Measurements from ENCODE around the gene PPP1R3C.

Gene PPP1R3C

DNA sequence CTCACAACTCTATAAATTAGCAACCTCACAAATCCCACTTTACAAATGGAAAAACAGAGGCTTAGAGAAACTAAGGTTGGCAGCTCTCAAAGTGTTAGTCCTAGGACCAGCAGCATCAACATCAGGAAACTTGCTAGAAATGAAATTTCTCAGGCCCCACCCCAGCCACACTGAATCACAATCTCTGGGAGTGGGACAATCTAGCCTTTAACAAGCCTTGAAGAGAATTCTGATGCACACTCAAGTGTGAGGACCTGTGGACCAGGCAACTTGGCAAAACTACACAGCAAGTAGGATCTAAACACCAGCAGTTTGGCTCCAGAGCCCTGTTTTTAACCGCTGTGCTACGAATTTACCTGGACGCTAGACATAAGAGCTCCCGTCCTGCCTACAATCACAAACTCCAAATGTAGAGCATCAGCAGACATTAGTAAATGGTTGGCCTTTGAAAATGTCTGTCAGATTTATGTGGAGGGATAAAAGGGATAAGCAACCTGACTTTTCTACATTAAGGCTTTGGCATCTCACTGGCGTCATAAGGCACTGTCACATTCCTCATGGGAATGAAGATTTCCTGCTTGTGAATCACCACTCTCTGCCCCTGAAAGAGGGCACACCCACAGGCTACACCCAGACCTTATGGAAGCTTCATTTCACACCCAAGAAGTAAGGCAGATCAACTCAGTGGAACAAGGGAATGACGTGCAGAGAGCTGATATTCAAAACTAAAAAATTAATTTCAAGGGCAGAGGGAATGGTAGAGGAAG lies 34.5 kb downstream of the PPP1R3C start:
- no peak for DNase-seq

DNA sequence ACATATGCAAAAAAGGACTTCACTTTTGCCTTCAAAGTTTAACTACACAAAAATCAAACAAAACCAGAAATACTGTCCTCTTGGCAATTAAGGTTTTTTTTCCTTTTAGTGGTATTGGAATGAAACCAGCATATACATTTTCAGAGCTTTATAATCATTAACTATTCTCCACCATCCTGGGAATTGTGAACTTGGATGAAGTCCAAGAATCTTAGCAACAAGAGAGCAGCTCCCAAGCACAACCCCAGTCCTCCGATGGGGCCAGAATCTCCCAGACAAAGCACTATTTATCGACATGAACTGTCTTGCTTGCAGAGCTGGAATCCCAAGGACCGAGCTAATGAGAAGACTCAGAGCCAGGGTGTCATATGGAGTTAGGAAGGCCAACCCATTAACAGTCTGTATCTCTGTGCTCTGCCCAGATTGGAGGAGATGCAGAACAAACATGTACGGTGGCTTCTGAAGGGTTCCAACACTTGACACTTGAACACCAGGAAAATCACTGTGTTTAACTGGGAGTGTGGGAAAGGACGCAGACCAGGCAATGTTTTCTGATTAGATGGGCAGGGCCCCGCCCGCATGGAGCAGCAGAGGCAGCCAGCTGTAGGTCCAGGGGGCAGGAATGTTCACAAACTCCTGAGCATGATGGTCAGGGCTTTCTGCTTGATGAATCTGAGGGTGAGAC lies 35.5 kb downstream of the PPP1R3C start:
- DNase-seq, result no peak

DNA sequence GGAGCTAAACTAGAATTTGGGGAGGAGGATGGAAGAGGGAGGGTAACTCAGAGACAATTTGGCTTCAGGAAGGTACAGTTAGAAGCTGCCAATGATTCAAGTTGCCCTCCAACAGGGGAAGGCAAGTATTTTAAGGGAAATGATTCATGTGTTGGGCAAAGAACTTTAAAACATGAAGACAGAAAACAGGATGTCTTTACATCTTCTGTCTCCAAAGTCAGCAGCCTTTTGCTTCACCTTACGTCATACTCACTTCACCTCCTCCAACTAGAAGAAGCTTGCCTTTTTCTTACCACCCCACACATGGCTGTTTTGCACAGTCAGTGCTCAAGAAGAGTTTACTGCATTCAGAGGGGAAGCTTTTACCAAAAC lies 36.1 kb downstream of the PPP1R3C start:
- no peak for DNase-seq

DNA sequence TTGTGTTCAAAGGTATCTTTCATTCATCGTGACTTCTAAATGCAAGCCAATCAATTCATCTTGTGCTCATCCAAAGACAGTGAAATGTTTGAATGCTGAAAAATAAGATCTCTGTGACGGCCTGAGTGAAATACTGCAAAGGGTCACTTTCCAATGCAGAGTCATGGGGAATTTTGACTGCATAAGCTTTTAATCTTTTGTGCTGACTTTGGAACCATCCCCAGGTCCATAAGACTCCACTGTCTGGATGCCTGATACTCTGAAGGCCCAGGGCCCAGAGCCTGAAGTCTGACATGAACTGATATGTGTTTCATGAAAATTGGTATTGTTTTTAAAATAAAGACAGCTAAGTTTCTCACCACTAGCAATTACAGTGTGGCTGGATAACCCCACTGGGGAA lies 39.0 kb downstream of the PPP1R3C start:
- no peak for DNase-seq

DNA sequence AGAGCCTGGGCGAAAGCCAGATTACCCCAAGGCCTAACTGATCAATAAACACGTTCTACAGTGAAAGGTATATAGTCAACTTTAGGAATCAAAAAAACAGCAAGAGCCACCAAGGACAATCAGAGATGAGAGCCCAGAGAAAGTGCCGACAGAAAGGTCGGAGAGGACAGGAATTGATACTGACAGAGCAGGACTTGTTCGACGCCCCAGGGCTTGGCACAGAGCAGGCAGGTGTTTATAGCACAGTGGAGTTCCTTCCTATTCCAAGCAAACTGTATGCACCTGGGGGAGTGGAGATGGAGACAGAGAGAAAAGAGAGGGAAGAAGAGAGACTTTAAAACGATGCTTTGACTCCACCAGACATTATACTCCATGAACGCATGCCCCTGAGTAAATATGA lies 39.5 kb downstream of the PPP1R3C start:
- DNase-seq, result no peak

DNA sequence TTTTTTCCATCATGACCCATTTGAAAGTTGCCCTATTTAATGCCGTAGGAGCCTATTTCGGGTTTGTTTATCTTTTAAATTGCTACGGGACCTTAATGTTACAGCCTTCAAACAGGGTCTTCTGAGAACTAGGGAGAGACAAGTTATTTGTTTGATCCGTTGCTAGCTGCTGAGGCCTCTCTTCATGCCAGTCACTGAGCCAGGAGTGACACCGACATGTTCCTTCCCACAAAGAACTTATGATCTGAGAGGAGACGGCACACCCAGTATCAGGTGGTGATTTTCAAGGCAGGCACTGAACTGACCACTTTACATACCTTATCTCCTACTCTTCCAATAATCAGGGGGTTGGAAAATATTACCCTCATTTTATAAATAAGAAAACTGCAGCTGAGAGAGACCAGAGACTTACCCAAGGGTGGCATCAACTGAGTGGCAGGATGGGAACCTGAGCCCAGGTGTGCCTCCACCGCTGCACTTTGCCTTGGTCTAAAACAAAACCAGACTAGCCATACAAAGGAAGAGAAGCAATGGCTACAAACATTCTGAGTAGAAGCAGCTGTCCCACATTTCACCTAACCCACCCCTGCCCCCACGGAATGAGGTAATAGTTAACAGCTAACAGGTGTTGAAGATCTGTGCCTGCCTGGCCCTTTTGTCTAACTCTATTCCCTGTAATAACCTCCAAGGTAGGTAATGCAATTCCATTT lies 40.5 kb downstream of the PPP1R3C start:
- DNase-seq, result no peak

DNA sequence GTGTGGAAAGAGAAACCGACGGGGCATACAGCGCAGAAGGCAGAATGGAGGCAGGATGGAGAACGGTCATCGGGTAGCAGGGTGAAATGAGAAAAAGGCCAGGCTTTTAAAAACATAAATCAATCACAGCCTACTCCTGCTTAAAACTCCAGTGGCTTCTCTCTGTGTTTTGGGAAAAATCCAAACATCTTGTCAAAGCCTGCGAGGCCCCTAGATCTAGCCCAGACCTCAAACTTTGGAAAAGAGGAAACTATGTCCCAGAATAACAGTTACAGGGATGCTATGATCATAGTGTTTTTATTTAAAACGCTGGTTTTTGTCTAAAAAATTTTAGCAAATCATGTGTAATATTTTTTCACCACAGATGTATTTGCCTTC lies 41.1 kb downstream of the PPP1R3C start:
- no peak for DNase-seq

DNA sequence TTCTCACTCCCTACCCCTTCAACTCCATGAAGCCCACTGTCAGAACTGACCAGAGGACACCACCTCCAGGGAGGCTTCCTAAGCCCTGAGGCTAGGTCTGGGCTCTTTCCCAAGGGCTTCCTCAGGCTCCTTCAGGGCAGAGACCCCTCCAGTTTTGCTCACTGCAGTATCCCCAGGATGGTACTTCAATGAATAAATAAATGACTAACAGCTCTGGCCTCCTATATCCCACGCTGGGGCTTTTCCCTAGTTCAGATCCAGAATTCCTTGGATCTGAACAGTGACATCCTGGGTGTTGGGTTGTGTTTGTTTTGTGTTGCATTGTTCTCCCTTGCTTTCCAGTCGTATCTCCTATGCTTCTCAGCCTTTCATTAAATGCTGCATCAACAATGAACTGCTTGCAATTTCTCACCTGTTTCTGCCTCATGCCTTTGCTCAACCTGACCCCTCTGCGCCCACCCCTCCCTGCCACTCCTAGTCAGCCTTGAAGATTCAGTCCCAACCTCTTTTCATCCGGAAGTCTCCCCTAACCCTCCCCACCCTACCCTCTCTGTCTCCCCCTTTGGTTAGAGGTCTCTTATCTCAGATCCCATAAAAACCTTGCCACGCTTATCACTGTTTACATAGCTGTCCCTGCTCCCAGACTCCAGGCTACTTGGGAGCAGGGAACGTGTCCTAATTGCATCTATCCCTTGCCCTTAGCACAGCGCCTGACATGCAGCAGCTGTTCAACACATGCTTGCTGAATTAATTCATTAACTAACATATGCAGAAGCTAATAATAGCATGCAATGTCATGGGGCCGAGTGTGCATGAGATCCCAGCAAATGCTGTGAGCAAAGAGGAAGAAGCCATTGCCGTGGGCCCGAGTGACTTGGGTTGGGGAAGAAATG lies 41.7 kb downstream of the PPP1R3C start:
- DNase-seq, result no peak

DNA sequence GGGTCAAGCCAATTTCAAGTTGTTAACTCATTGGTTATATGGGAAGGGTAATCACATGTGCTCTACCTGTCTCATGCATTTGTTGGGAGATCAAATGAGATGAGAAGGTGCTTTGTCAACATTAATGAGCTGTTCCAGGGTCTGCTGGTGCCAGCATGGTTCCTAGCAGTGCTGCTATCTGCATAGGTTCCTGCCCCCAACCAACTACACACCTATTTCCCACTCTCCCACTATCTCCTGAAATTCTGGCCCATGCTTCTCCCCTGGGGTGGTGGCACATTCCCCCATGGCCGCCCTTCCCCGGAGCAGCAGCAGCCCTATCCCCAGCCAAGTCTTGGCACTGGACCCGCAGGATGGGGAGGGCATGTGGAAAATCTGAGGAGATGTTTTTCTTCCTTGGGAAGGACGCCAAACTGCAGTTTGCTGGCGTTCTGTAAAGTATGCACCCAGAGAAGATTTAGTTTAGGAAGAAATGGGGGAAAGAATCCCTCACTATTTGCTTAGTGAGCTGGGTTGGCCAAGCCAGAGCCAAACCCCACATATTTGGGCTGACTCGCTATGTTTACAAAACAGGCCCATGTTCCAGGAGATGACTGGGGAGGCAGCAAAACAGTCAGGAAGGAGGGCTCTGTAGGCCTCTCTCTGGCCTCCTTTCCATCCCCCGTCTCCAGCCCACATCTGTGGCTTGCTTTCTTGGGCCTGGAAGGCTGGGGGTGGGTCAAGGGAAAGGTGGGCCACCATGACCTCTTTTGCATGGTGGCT lies 42.5 kb downstream of the PPP1R3C start:
- DNase-seq, result no peak

DNA sequence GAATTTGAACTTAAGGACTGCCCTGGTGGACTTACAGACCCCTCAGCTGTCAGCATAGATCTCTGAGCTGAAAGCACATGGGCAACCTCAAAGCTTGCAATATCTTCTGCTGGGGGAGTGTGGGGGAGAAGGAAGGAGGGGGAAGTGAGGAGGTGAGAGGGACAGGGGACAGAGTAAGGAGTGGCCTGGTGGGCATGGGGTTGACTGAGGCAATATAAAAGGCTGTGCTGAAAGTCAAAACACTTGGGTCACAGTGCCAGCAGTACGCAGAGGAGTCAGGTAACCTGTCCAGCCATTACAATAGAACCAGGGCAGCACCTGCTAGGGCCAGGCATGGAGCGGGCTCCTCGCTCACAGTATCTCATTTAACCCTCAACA lies 43.2 kb downstream of the PPP1R3C start:
- DNase-seq, result no peak

DNA sequence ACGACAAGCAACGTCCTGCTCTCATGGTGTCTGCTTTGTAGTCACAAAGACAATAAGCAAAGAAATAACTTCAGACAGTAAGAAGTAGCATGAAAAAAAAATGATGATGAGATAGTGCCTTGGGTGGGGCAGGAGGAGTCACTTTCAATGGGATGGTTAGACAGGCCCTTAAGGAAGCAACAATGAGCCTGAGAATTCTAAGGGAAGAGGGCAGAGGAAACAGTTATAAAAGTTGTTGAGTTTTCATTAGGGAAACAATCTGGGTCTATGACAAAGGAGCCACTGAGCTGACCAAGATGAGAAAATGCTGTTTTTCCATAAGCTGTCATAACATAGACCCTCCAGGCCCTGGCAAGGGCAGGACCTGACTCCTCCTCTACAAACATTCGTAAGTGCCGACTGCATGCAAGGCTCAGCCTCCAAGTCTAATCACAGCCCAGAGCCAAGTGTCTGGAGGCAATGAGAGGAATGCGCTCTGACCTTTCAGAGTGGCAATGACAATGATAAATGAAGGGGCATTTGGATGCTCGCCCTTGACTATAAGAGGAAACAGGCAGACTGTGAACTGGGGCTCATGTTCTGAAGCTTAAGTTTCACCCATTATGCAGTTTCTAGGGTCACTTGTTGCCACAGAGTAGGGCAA lies 43.7 kb downstream of the PPP1R3C start:
- no peak for DNase-seq

DNA sequence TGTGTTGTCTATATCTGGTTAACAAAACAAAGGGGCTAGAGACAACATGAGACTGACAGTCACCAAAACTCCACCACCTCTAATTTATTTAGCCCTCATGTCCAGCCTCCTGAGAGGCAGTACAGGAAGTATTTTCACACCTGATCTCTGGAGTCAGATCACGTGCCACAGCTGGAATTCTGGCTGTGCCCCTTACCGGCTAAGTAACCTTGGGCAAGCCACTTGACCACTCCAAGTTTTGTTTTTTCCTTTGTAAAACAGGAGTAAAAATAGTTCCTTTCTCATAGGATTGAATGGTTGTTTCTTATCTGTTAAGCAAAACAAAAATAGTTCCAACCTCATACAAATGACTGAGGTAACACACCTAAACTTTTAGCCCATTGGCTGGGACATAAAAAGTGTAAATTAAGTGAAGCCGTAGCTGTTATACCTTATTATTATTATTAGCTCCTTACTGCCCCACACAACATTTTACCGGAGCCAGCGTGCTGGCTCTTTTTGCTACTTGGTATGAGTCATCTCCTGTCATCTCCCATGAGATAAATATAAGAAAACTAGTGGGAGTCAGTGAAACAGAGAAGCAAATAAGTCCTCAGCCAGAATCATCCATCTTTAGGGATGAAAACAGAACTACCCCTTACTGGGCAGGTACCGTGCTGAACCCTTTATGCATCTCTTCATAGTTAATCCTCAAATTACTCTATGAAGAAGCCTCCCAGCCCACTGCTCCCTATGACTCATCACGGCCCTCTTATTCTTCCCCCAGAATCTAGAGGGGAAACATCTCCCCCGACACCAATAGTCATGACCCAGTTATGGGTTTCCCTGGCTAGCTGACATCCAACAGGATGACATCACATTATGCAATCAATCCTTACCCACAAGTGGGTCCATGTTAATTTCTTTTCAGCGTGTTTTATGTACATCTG lies 44.9 kb downstream of the PPP1R3C start:
- no peak for DNase-seq

DNA sequence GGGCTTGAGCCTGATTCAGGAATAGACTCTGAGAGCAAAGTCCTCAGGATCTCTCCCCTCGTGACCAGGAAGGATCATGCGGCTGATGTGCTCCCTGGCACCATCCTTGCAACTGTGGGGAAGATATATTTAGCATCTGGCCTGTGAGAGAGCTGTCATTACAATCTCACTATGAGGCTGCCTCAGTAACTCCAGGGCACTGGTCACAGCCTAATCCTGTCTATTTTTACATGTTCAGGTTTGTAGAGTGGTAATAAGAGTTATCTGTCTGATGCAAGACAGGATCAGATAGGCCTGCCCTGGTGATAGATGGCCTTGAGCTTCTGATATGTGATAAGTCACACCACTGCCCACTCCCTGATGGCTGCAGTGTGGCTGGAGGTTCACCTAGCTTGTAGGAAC lies 50.7 kb downstream of the PPP1R3C start:
- no peak for DNase-seq

DNA sequence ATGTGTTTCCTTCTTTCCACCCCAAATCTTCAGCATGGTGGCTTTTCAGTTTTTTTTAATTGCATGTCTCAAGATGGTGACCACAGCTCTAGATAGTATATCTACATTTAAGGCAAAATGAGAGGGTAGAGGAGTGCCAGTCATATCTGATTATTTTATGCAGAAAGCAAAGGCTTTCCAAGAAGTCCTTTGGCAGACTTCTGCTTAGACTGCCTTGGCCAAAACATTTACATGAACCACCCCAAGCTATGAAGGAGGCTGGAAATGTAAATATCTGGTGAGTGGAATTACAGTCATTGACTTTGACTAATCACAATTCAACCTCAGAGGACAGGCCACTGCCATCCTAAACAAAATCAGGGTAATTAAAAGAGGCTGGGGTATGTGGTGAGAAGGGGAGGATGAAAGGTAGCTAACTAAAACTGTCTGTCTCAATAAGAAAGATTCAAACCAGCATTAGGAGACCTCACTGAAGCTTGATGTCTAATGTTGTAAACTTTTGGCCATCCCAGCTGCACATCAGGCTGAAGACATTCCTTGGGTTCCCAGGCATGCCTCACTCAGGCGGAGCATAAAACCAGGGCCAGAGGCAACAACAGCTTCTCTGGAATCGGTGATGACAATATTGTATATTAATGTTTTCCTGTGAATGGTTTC lies 53.4 kb downstream of the PPP1R3C start:
- no peak for DNase-seq
